Smooth muscle cell (in vitro differentiated cells): Measurements from ENCODE around the gene NUP58. TPM values are rescaled to one million over a fixed set of nuclear protein-coding genes. Genes with fewer than 3 reads are reported as not detected.

Experiments used
- DNase-seq: peaks from one replicate; lab custom pipeline; 2025; ENCODE audit not compliant: unreplicated experiment; lab: John Stamatoyannopoulos, UW
- H2AFZ ChIP-seq: fragments of 200-600 bp; sonication (generic); 2 replicates; pipeline ENCODE4 v1.6.0; 2016; ENCODE audit warnings: antibody characterized with exemption, low read depth, mild to moderate bottlenecking
- H3F3A ChIP-seq: fragments of 200-600 bp; sonication (generic); 2 replicates; pipeline ENCODE4 v1.6.0; 2017; ENCODE audit warnings: antibody characterized with exemption, low read depth
- H3K27ac ChIP-seq: fragments of 200-600 bp; sonication (generic); 2 replicates; pipeline ENCODE4 v1.5.1; 2016; ENCODE audit warnings: low read depth, mild to moderate bottlenecking
- H3K27me3 ChIP-seq: fragments of 200-600 bp; sonication (generic); 2 replicates; pipeline ENCODE4 v1.6.1; 2016; ENCODE audit warnings: low read depth, mild to moderate bottlenecking
- H3K36me3 ChIP-seq: fragments of 200-600 bp; sonication (generic); 2 replicates; pipeline ENCODE4 v1.5.1; 2016; ENCODE audit warnings: low read depth
- H3K4me1 ChIP-seq: fragments of 200-600 bp; sonication (generic); 2 replicates; pipeline ENCODE4 v1.5.1; 2016; ENCODE audit warnings: low read depth
- H3K4me2 ChIP-seq: fragments of 200-600 bp; sonication (generic); 2 replicates; pipeline ENCODE4 v1.6.0; 2016; ENCODE audit warnings: mild to moderate bottlenecking
- H3K4me3 ChIP-seq: fragments of 200-600 bp; sonication (generic); 2 replicates; pipeline ENCODE4 v1.5.1; 2016; ENCODE audit warnings: mild to moderate bottlenecking
- H3K79me2 ChIP-seq: fragments of 200-600 bp; sonication (generic); 2 replicates; pipeline ENCODE4 v1.6.0; 2016; ENCODE audit warnings: low read depth, mild to moderate bottlenecking
- H3K9ac ChIP-seq: fragments of 200-600 bp; sonication (generic); 2 replicates; pipeline ENCODE4 v1.6.0; 2016; ENCODE audit warnings: low read depth
- H3K9me3 ChIP-seq: fragments of 200-600 bp; sonication (generic); replicated peaks from 2 replicates; pipeline ENCODE4 v1.5.1; 2016; ENCODE audit warnings: low read depth
- H4K20me1 ChIP-seq: fragments of 200-600 bp; sonication (generic); 2 replicates; pipeline ENCODE4 v1.6.0; 2016; ENCODE audit warnings: low read depth
- CTCF ChIP-seq: fragments of 200-600 bp; sonication (generic); IDR thresholded peaks from 2 replicates; pipeline ENCODE4 v1.5.1; 2017; ENCODE audit warnings: borderline replicate concordance, mild to moderate bottlenecking, antibody characterized with exemption; ENCODE audit not compliant: insufficient read depth, poor library complexity, severe bottlenecking
- WGBS: methylation state at CpG from one replicate; pipeline ENCODE4 v1.1.7; 2016; ENCODE audit warnings: low lambda C conversion rate; 5-methylcytosine and 5-hydroxymethylcytosine counted together
- polyA plus RNA-seq: library from polyadenylated mRNA; unstranded; fragments of >200 nt; fragmentation: Nextera tagmentation; extraction: Ambion mirVana; gene quantifications from 2 replicates; pipeline ENCODE4 v1.2.1, GENCODE V29; 2016
- total RNA-seq: library from RNA; depleted of rRNA; stranded (reverse); fragments of >200 nt; gene quantifications from 2 replicates; pipeline ENCODE4 v1.2.3, GENCODE V29; 2014

NUP58 gene
- total and polyA plus RNA-seq, 2 experiments from 2014 or later, result 20.3 to 83.0 TPM

- Histone ChIP-seq H3K4me2 (no peak overlapping the region), H3K9me3 (no peaks in the 10 kb centered on the region), H4K20me1 (no peaks in the 10 kb centered on the region), H3K79me2 (no peaks in the 10 kb centered on the region), H3K4me1 (no peaks in the 10 kb centered on the region), H2AFZ (no peak overlapping the region), H3K27me3 (peaks cover 48% of the 10 kb centered on the region), H3F3A (no peaks in the 10 kb centered on the region), H3K9ac (no peak overlapping the region), H3K4me3 (no peak overlapping the region), H3K27ac (no peak overlapping the region), H3K36me3 (no peaks in the 10 kb centered on the region)
- TF ChIP-seq CTCF, result peak; percentile 70
- DNase-seq, result no peak
- WGBS, result 28% methylated on average over 9 of the region's 9 CpGs
Measured at GRCh38 chr13:25375727-25376358, 74.4 kb downstream of the NUP58 start.

DNA sequence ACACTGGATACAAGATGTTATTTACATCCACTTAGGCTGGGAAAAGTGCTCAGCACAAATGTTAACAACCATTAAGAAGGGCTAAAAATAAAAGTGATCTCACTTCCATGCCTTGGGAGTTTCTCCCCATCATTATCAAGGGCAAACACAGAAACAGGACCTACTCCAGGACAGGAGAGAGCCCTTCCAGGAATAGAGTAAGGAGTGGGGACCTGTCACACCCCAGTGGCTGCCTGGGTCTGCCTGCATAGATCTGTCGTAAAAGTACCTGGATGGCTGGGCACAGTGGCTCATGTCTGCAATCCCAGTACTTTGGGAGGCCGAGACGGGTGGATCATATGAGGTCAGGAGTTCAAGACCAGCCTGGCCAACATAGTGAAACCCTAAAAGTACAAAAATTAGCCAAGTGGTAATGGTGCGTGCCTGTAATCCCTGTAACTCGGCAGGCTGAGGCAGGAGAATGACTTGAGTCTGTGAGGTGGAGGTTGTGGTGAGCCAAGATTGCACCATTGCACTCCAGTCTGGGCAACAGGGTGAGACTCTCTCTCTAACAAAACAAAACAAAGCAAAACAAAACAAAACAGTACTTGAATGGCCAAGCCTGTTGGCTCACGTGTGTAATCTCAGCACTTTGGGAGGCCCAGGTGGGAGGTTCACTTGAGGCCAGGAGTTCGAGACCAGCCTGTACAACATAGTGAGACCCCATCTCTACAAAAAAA lies 76.0 kb downstream of the NUP58 start:
- H3K9me3 ChIP-seq, result no peaks in the 10 kb centered on the region
- no peak for TF ChIP-seq CTCF
- H3F3A ChIP-seq, result no peaks in the 10 kb centered on the region
- DNase-seq, result no peak
- H3K36me3 ChIP-seq, result no peaks in the 10 kb centered on the region
- WGBS, result 92% methylated on average over 7 of the region's 7 CpGs
- H3K27me3 ChIP-seq, result peaks cover 32% of the 10 kb centered on the region
- no peaks in the 10 kb centered on the region for H3K79me2 ChIP-seq
- no peaks in the 10 kb centered on the region for H3K4me1 ChIP-seq
- H3K4me3 ChIP-seq, result no peak overlapping the region
- H4K20me1 ChIP-seq, result no peaks in the 10 kb centered on the region
- H3K4me2 ChIP-seq, result no peak overlapping the region
- no peak overlapping the region for H3K9ac ChIP-seq
- H3K27ac ChIP-seq, result no peak overlapping the region
- H2AFZ ChIP-seq, result no peak overlapping the region

DNA sequence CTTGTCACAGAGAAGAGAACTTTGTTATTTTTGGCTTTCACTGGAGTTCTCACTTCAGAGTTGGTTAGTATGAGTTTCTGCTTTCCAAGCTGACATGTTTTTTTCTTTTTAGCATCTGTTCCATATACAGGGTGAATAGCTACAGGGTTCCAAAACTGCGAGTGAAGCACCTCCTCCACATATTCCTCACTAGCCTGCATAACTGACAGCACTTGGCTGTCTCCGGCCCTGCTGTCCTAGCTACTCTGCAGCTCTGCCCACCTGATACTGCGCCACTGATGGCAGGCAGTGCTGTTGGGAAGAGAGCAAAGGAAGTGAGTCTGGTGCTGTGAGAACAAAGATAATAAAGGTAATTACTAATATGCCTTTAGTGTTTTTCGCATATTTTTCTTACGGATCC lies 77.1 kb downstream of the NUP58 start:
- Histone ChIP-seq H3K4me2 (no peak overlapping the region), H3K9me3 (no peaks in the 10 kb centered on the region), H4K20me1 (no peaks in the 10 kb centered on the region), H3K27me3 (peaks cover 21% of the 10 kb centered on the region), H3K4me3 (no peak overlapping the region), H3K79me2 (no peaks in the 10 kb centered on the region), H3K9ac (no peak overlapping the region), H3F3A (no peaks in the 10 kb centered on the region), H3K36me3 (no peaks in the 10 kb centered on the region), H3K27ac (no peak overlapping the region), H3K4me1 (no peaks in the 10 kb centered on the region), H2AFZ (no peak overlapping the region)
- WGBS, result 88% methylated on average over 5 of the region's 5 CpGs
- DNase-seq, result no peak
- TF ChIP-seq CTCF, result no peak
